Parathyroid adenoma (tissue), 2 donors: ENCODE data around the gene NCOA3.

Experiments used
- H2AFZ ChIP-seq: fragments of 300-600 bp; sonication (generic); one replicate; pipeline ENCODE4 v1.7.0; 2017; ENCODE audit warnings: antibody characterized with exemption, mild to moderate bottlenecking
- H3K27ac ChIP-seq: fragments of 300-600 bp; sonication (generic); one replicate; pipeline ENCODE4 v1.7.0; 2017
- H3K27me3 ChIP-seq: fragments of 300-600 bp; sonication (generic); one replicate; pipeline ENCODE4 v1.7.0; 2017; ENCODE audit warnings: low read length; ENCODE audit not compliant: control insufficient read depth, insufficient read depth
- H3K36me3 ChIP-seq: fragments of 300-600 bp; sonication (generic); one replicate; pipeline ENCODE4 v1.7.0; 2017; ENCODE audit warnings: low read length; ENCODE audit not compliant: control insufficient read depth, insufficient read depth
- H3K4me1 ChIP-seq: fragments of 300-600 bp; sonication (generic); one replicate; pipeline ENCODE4 v1.7.0; 2017; ENCODE audit warnings: control low read depth
- H3K4me2 ChIP-seq: fragments of 300-600 bp; sonication (generic); one replicate; pipeline ENCODE4 v1.7.0; 2017; ENCODE audit warnings: low read length
- H3K4me3 ChIP-seq: fragments of 300-600 bp; sonication (generic); one replicate; pipeline ENCODE4 v1.7.0; 2017; ENCODE audit warnings: low read depth, low read length
- H3K79me2 ChIP-seq: fragments of 300-600 bp; sonication (generic); one replicate; pipeline ENCODE4 v1.7.0; 2017; ENCODE audit warnings: control low read depth
- H3K9ac ChIP-seq: fragments of 300-600 bp; sonication (generic); one replicate; pipeline ENCODE4 v1.7.0; 2017; ENCODE audit warnings: mild to moderate bottlenecking
- H3K9me3 ChIP-seq: fragments of 300-600 bp; sonication (generic); one replicate; pipeline ENCODE4 v1.7.0; 2017; ENCODE audit warnings: low read length; ENCODE audit not compliant: control insufficient read depth
- CTCF ChIP-seq: fragments of 300-600 bp; sonication (generic); IDR thresholded peaks from one replicate; pipeline ENCODE4 v1.7.0; 2017; ENCODE audit warnings: antibody characterized with exemption, mild to moderate bottlenecking
- donor health status: primary hyperparathyroidism.

NCOA3 gene

GRCh38 chr20:47664068-47664437, 162.4 kb downstream of the NCOA3 start:
- H2AFZ ChIP-seq = peak overlapping the region; percentile 52
- no peak overlapping the region for H3K4me2 ChIP-seq
- no peaks in the 10 kb centered on the region for H3K9me3 ChIP-seq
- no peaks in the 10 kb centered on the region for H3K27me3 ChIP-seq
- H3K9ac ChIP-seq = no peak overlapping the region
- H3K36me3 ChIP-seq = no peaks in the 10 kb centered on the region
- TF ChIP-seq CTCF = no peak
- H3K4me1 ChIP-seq = peaks cover 17% of the 10 kb centered on the region
- H3K4me3 ChIP-seq = no peak overlapping the region
- no peak overlapping the region for H3K27ac ChIP-seq
- no peaks in the 10 kb centered on the region for H3K79me2 ChIP-seq

- Histone ChIP-seq H3K27ac (no peak overlapping the region), H3K36me3 (no peaks in the 10 kb centered on the region), H3K4me3 (no peak overlapping the region), H3K9ac (no peak overlapping the region), H3K4me1 (peaks cover 13% of the 10 kb centered on the region), H3K9me3 (no peaks in the 10 kb centered on the region), H3K4me2 (no peak overlapping the region), H2AFZ (no peak overlapping the region), H3K27me3 (no peaks in the 10 kb centered on the region), H3K79me2 (no peaks in the 10 kb centered on the region)
- no peak for TF ChIP-seq CTCF
Observed at GRCh38 chr20:47664744-47665143, 163.1 kb downstream of the NCOA3 start.

- Histone ChIP-seq H3K9ac (no peak overlapping the region), H2AFZ (no peak overlapping the region), H3K79me2 (no peaks in the 10 kb centered on the region), H3K4me3 (no peak overlapping the region), H3K36me3 (no peaks in the 10 kb centered on the region), H3K4me2 (no peak overlapping the region), H3K27ac (no peak overlapping the region), H3K9me3 (no peaks in the 10 kb centered on the region), H3K27me3 (no peaks in the 10 kb centered on the region), H3K4me1 (peaks cover 8% of the 10 kb centered on the region)
- no peak for TF ChIP-seq CTCF
Observed at GRCh38 chr20:47665221-47665991, 163.7 kb downstream of the NCOA3 start.

GRCh38 chr20:47666304-47666703, 164.6 kb downstream of the NCOA3 start:
- no peaks in the 10 kb centered on the region for H3K79me2 ChIP-seq
- H2AFZ ChIP-seq = no peak overlapping the region
- no peak overlapping the region for H3K4me3 ChIP-seq
- no peak overlapping the region for H3K4me2 ChIP-seq
- H3K27ac ChIP-seq = no peak overlapping the region
- peaks cover 8% of the 10 kb centered on the region for H3K4me1 ChIP-seq
- no peaks in the 10 kb centered on the region for H3K27me3 ChIP-seq
- H3K9me3 ChIP-seq = no peaks in the 10 kb centered on the region
- no peak for TF ChIP-seq CTCF
- H3K9ac ChIP-seq = no peak overlapping the region
- H3K36me3 ChIP-seq = no peaks in the 10 kb centered on the region

- no peak overlapping the region for H3K27ac ChIP-seq
- no peak overlapping the region for H3K4me3 ChIP-seq
- H3K4me1 ChIP-seq = peaks cover 8% of the 10 kb centered on the region
- no peak overlapping the region for H2AFZ ChIP-seq
- no peak overlapping the region for H3K4me2 ChIP-seq
- no peaks in the 10 kb centered on the region for H3K36me3 ChIP-seq
- no peaks in the 10 kb centered on the region for H3K79me2 ChIP-seq
- TF ChIP-seq CTCF = no peak
- no peak overlapping the region for H3K9ac ChIP-seq
- H3K9me3 ChIP-seq = no peaks in the 10 kb centered on the region
- no peaks in the 10 kb centered on the region for H3K27me3 ChIP-seq
Observed at GRCh38 chr20:47667086-47667485, 165.4 kb downstream of the NCOA3 start.
